NOMO-1 (cell line): ENCODE results near the gene CKM.

ENCODE experiments used
- DNase-seq, 2 experiments: peaks; one replicate each; lab custom pipeline; 2025; ENCODE audit not compliant: unreplicated experiment in 2 of 2; lab: John Stamatoyannopoulos, UW

The CKM gene

GRCh38 chr19:45322744-45323281, at the start of gene CKM:
CKM (minus strand) TSS chr19:45322875; CDS start chr19:45319713, 3,162 bp downstream.
- no peak for DNase-seq

- DNase-seq = peak; percentile 95 to 96
Measured at GRCh38 chr19:45370410-45371204, 47.9 kb upstream of the CKM start, which contains the start of gene ERCC2. ERCC2 (minus strand) TSS chr19:45370573; CDS start chr19:45370540, 33 bp downstream.

GRCh38 chr19:45368737-45369340, 46.2 kb upstream of the CKM start:
- no peak for DNase-seq

GRCh38 chr19:45368127-45368526, 45.5 kb upstream of the CKM start:
- DNase-seq = no peak

GRCh38 chr19:45364696-45365095, 42.0 kb upstream of the CKM start:
- no peak for DNase-seq

- DNase-seq = no peak
Measured at GRCh38 chr19:45363861-45364459, 41.3 kb upstream of the CKM start.

GRCh38 chr19:45362291-45362690, 39.6 kb upstream of the CKM start:
- no peak for DNase-seq

GRCh38 chr19:45361608-45362007, 38.9 kb upstream of the CKM start:
- DNase-seq = no peak

- no peak for DNase-seq
Measured at GRCh38 chr19:45358213-45358792, 35.6 kb upstream of the CKM start.

- no peak for DNase-seq
Measured at GRCh38 chr19:45357445-45357783, 34.7 kb upstream of the CKM start.

- no peak for DNase-seq
Measured at GRCh38 chr19:45356760-45357444, 34.2 kb upstream of the CKM start.

GRCh38 chr19:45355910-45356309, 33.2 kb upstream of the CKM start:
- DNase-seq = no peak

- DNase-seq = no peak
Measured at GRCh38 chr19:45355402-45355801, 32.7 kb upstream of the CKM start.

GRCh38 chr19:45354241-45354842, 31.7 kb upstream of the CKM start:
- DNase-seq = no peak

- no peak for DNase-seq
Measured at GRCh38 chr19:45352914-45353796, 30.5 kb upstream of the CKM start.

- DNase-seq = no peak
Measured at GRCh38 chr19:45352471-45352870, 29.8 kb upstream of the CKM start.

GRCh38 chr19:45352062-45352461, 29.4 kb upstream of the CKM start:
- DNase-seq = no peak

- DNase-seq = no peak
Measured at GRCh38 chr19:45351401-45351952, 28.8 kb upstream of the CKM start.

GRCh38 chr19:45350477-45351058, 27.9 kb upstream of the CKM start:
- DNase-seq = no peak
